ENCODE measurements around the gene CPEB4. TPM values are rescaled to one million over a fixed set of nuclear protein-coding genes. Genes with fewer than 3 reads are reported as not detected.

Gene CPEB4
- total RNA-seq, 1 experiment from 2014 or later, result 11.1 TPM

- Histone ChIP-seq H3K9me3 (ENCODE audit: control insufficient read depth in 1 of 2, insufficient read depth in 1 of 2, low read depth in 1 of 2, low read length in 2 of 2) (no peaks in the 10 kb centered on the region), H3K4me2 (ENCODE audit: low read length) (no peak overlapping the region), H4K20me1 (ENCODE audit: insufficient read depth) (no peaks in the 10 kb centered on the region), H3K79me2 (ENCODE audit: insufficient read depth, low read length) (no peaks in the 10 kb centered on the region), H3K9ac (ENCODE audit: low read length) (no peak overlapping the region), H2AFZ (ENCODE audit: low read depth, low read length, poor library complexity, severe bottlenecking) (no peak overlapping the region), H3K27me3 (ENCODE audit: insufficient read depth, low read length) (no peaks in the 10 kb centered on the region), H3K27ac (ENCODE audit: low read depth, low read length) (no peak overlapping the region), H3K4me1 (ENCODE audit: control insufficient read depth in 1 of 2, insufficient read depth in 2 of 2, low read length in 2 of 2) (no peaks in the 10 kb centered on the region), H3K4me3 (replicated peaks in 1 of 2; ENCODE audit: low read depth in 1 of 2, low read length in 2 of 2) (no peak overlapping the region), H3K9me2 (ENCODE audit: insufficient read depth) (no peaks in the 10 kb centered on the region), H3K36me3 (ENCODE audit: control insufficient read depth in 1 of 2, insufficient read depth in 2 of 2, low read length in 2 of 2) (no peaks in the 10 kb centered on the region)
- ATAC-seq (no peak), DNase-seq (ENCODE audit: low read depth, low spot score) (no peak)
- no peak for TF ChIP-seq JUND (IDR thresholded peaks at IDR 0.05)
- TF ChIP-seq EGR1 (IDR thresholded peaks at IDR 0.05; ENCODE audit: low read depth), result no peak
- no peak for TF ChIP-seq SIN3A (IDR thresholded peaks at IDR 0.05; ENCODE audit: low read depth)
- no peak for TF ChIP-seq EZH2phosphoT487 (IDR thresholded peaks at IDR 0.05; ENCODE audit: borderline replicate concordance)
- TF ChIP-seq SRF (IDR thresholded peaks at IDR 0.05; ENCODE audit: low read depth), result no peak
- TF ChIP-seq, protein P1, sequence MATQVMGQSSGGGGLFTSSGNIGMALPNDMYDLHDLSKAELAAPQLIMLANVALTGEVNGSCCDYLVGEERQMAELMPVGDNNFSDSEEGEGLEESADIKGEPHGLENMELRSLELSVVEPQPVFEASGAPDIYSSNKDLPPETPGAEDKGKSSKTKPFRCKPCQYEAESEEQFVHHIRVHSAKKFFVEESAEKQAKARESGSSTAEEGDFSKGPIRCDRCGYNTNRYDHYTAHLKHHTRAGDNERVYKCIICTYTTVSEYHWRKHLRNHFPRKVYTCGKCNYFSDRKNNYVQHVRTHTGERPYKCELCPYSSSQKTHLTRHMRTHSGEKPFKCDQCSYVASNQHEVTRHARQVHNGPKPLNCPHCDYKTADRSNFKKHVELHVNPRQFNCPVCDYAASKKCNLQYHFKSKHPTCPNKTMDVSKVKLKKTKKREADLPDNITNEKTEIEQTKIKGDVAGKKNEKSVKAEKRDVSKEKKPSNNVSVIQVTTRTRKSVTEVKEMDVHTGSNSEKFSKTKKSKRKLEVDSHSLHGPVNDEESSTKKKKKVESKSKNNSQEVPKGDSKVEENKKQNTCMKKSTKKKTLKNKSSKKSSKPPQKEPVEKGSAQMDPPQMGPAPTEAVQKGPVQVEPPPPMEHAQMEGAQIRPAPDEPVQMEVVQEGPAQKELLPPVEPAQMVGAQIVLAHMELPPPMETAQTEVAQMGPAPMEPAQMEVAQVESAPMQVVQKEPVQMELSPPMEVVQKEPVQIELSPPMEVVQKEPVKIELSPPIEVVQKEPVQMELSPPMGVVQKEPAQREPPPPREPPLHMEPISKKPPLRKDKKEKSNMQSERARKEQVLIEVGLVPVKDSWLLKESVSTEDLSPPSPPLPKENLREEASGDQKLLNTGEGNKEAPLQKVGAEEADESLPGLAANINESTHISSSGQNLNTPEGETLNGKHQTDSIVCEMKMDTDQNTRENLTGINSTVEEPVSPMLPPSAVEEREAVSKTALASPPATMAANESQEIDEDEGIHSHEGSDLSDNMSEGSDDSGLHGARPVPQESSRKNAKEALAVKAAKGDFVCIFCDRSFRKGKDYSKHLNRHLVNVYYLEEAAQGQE (IDR thresholded peaks at IDR 0.05; ENCODE audit: low read depth), result no peak
- no peak for TF ChIP-seq POLR2A (IDR thresholded peaks at IDR 0.05; ENCODE audit: borderline replicate concordance, extremely low read depth, insufficient read depth, insufficient read length)
- no peak for TF ChIP-seq YY1 (IDR thresholded peaks at IDR 0.05; ENCODE audit: extremely low read depth, insufficient replicate concordance, low read depth, low read length)
- TF ChIP-seq SP1 (IDR thresholded peaks at IDR 0.05; ENCODE audit: low read depth), result no peak
- TF ChIP-seq ZBTB33 (IDR thresholded peaks at IDR 0.05; ENCODE audit: extremely low read depth, insufficient replicate concordance, low read length), result no peak
- no peak for TF ChIP-seq CBX3 (IDR thresholded peaks at IDR 0.05; ENCODE audit: low read depth)
- no peak for TF ChIP-seq ZNF274 (IDR thresholded peaks at IDR 0.05; ENCODE audit: low read depth, low read length)
- TF ChIP-seq, protein P2, sequence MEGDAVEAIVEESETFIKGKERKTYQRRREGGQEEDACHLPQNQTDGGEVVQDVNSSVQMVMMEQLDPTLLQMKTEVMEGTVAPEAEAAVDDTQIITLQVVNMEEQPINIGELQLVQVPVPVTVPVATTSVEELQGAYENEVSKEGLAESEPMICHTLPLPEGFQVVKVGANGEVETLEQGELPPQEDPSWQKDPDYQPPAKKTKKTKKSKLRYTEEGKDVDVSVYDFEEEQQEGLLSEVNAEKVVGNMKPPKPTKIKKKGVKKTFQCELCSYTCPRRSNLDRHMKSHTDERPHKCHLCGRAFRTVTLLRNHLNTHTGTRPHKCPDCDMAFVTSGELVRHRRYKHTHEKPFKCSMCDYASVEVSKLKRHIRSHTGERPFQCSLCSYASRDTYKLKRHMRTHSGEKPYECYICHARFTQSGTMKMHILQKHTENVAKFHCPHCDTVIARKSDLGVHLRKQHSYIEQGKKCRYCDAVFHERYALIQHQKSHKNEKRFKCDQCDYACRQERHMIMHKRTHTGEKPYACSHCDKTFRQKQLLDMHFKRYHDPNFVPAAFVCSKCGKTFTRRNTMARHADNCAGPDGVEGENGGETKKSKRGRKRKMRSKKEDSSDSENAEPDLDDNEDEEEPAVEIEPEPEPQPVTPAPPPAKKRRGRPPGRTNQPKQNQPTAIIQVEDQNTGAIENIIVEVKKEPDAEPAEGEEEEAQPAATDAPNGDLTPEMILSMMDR (IDR thresholded peaks at IDR 0.05 in 2 of 3, conservative IDR thresholded peaks at IDR 0.05 in 1 of 3; ENCODE audit: borderline replicate concordance in 1 of 3, insufficient read depth in 1 of 3, low read depth in 2 of 3, low read length in 2 of 3), result no peak
- TF ChIP-seq ZFX (IDR thresholded peaks at IDR 0.05), result no peak
- TF ChIP-seq CEBPB (IDR thresholded peaks at IDR 0.05; ENCODE audit: low read depth), result no peak
- intact Hi-C loops (cut with micrococcal nuclease), result no loop called here
- BruUV-seq (replicated peaks), result no TSS peak
- CTCF ChIA-PET, result interaction anchor here (1.4 kb wide), 1 partner anchor 23 kb away, joined by 5 read pairs; no protein-coding TSS in a partner anchor
- RAD21 ChIA-PET (ENCODE audit: low non-redundant PET in 1 of 2, low total read pairs in 2 of 2, uncharacterized antibody in 2 of 2, unreplicated experiment in 2 of 2), result no interaction called here
- POLR2A ChIA-PET, result interaction anchor here (1.5 kb wide), 1 partner anchor 14 kb away, joined by 5 read pairs; the partner anchor contains the start of gene CPEB4
These were observed 14.2 kb downstream of the CPEB4 start for GRCh38 chr5:173902334-173902733.
